Stimulated activated naive B cell treated with anti-CD40 and anti-IgM and Interleukin-4, amounts not matched to agents 10 μg/mL and 1 μg/mL and 100 μg/mL, for 72 hours (primary cell): Measurements from ENCODE around the gene SHISAL1.

Source experiments
- ATAC-seq, 2 donors: fragments of 150-1000 bp; cut with Tn5 transposase; replicated peaks; 2 replicates each; pipeline ENCODE4 v1.10.0; 2021; ENCODE audit warnings: moderate library complexity in 1 of 2
- DNase-seq: peaks from one replicate; pipeline ENCODE4 v3.0.0; 2021
- H3K27ac Mint-ChIP-seq: one replicate; pipeline ENCODE4 v1.8.0; 2022; ENCODE audit warnings: mild to moderate bottlenecking, mixed read lengths
- H3K27me3 Mint-ChIP-seq, 2 donors: one replicate each; pipeline ENCODE4 v1.8.0; 2022; ENCODE audit warnings: mixed read lengths in 2 of 2
- H3K36me3 Mint-ChIP-seq, 2 donors: one replicate each; pipeline ENCODE4 v1.8.0; 2022; ENCODE audit warnings: mixed read lengths in 2 of 2, mild to moderate bottlenecking in 1 of 2
- H3K4me1 Mint-ChIP-seq, 2 donors: one replicate each; pipeline ENCODE4 v1.8.0; 2022; ENCODE audit warnings: mixed read lengths in 2 of 2, mild to moderate bottlenecking in 1 of 2
- H3K4me3 Mint-ChIP-seq, 2 donors: one replicate each; pipeline ENCODE4 v1.8.0; 2022; ENCODE audit warnings: mild to moderate bottlenecking in 2 of 2, mixed read lengths in 2 of 2, moderate library complexity in 1 of 2
- H3K9me3 Mint-ChIP-seq, 2 donors: one replicate each; pipeline ENCODE4 v1.8.0; 2022; ENCODE audit warnings: mixed read lengths in 2 of 2, mild to moderate bottlenecking in 1 of 2

The SHISAL1 gene

DNA sequence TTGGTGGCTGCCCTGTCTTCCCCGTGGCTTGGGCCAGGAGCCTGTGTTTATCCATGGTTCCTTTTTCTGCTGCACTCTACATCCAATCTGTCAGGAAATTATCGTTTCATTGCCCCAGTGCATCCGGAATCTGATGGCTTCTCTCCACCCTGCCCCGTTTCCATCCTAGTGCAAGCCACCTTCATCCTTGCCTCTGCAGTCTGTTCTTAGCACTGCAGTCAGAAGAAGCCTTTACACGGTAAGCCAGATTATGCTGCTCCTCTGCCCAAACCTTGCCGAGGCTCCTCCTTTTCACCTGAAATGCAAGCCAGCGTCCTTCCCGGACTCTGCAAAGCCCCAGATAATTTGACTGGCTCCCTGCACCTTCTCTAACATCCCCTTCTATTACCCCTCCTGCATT lies 86.9 kb downstream of the SHISAL1 start:
- Mint-ChIP-seq H3K9me3 (peaks cover 0 to 15% of the 10 kb centered on the region in 2 donors), H3K4me3 (no peak overlapping the region), H3K27ac (no peak overlapping the region), H3K4me1 (peaks cover 0 to 4% of the 10 kb centered on the region in 2 donors), H3K36me3 (no peaks in the 10 kb centered on the region), H3K27me3 (peaks cover 40 to 55% of the 10 kb centered on the region in 2 donors)
- DNase-seq (no peak), ATAC-seq (no peak)

DNA sequence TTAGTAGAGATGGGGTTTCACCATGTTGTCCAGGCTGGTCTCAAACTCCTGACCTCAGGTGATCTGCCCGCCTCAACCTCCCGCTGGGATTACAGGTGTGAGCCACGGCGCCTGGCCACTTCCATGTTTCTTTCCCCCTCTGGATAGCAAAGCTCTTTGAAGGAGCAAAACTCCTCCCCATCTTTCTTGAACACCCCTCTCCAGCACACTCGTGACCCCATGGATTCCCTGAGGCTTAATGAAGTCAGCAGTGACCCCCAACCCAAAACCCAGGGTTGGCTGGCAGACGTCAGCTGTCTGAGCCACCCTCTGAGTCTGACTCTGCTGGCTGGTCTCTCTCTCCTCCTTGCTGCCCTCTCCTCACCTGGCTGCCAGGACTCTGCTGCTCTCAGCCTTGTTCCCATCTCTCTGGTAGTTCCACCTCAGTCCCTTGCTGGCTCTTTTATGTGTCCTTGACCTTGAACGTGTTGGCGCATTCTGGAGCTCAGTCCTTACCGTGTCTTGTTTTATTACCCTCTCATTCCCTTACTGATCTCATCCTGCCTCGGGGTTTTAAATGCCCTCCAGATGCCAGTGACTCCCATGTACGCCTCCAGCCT lies 87.6 kb downstream of the SHISAL1 start:
- DNase-seq (no peak), ATAC-seq (no peak)
- H3K27ac Mint-ChIP-seq, result no peak overlapping the region
- peaks cover 0 to 15% of the 10 kb centered on the region in 2 donors for H3K9me3 Mint-ChIP-seq
- H3K36me3 Mint-ChIP-seq, result no peaks in the 10 kb centered on the region
- H3K27me3 Mint-ChIP-seq, result peaks cover 40 to 55% of the 10 kb centered on the region in 2 donors
- H3K4me3 Mint-ChIP-seq, result no peak overlapping the region
- peaks cover 0 to 4% of the 10 kb centered on the region in 2 donors for H3K4me1 Mint-ChIP-seq

- peaks cover 0 to 4% of the 10 kb centered on the region in 2 donors for H3K4me1 Mint-ChIP-seq
- ATAC-seq, result no peak
- H3K27me3 Mint-ChIP-seq, result peaks cover 40 to 56% of the 10 kb centered on the region in 2 donors
- DNase-seq, result no peak
- H3K27ac Mint-ChIP-seq, result no peak overlapping the region
- H3K36me3 Mint-ChIP-seq, result no peaks in the 10 kb centered on the region
- H3K4me3 Mint-ChIP-seq, result no peak overlapping the region
- H3K9me3 Mint-ChIP-seq, result peaks cover 0 to 9% of the 10 kb centered on the region in 2 donors
Measured at GRCh38 chr22:44224166-44224565, 88.6 kb downstream of the SHISAL1 start.

DNA sequence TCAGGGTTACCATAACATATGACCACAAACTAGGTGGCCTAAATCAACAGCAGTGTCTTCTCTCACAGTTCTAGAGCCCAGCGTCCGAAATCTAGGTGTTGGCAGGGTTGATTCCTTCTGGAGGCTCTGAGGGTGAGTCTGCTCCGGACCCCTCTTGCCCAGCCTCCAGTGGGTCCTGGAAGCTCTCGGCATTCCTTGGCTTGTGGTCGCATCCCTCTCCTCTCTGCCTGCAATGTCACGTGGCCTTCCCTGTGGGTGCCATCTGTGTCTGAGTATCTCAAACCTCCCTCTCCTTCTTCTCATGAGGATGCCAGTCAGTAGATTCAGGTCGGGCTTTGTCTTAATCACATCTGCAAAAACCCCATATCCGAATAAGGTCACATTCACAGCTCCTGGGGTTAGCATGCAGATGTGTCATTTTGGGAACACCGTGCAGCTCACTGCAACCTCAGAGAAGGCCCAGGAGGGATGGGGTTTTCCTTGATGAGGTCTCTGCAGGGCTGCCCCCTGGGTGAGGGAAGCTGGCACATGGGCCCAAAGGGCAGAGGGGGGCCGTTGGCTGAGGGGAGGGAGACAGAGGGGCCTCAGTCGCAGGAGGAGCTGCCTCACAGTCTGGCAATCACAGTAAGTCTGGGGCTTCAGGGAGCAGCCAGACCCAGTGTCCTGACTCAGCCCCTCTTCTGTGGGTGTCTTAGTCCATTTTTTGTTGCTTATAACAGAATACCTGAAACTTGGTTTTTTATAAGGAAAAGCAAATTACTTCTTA lies 90.9 kb downstream of the SHISAL1 start:
- no peak for DNase-seq
- Mint-ChIP-seq H3K27ac (no peak overlapping the region), H3K4me3 (no peak overlapping the region), H3K27me3 (peaks cover 36 to 41% of the 10 kb centered on the region in 2 donors), H3K9me3 (peaks cover 0 to 3% of the 10 kb centered on the region in 2 donors), H3K4me1 (peaks cover 0 to 4% of the 10 kb centered on the region in 2 donors), H3K36me3 (no peaks in the 10 kb centered on the region)
- no peak for ATAC-seq

- H3K27ac Mint-ChIP-seq, result no peak overlapping the region
- no peaks in the 10 kb centered on the region for H3K9me3 Mint-ChIP-seq
- peaks cover 32 to 33% of the 10 kb centered on the region in 2 donors for H3K27me3 Mint-ChIP-seq
- peaks cover 0 to 4% of the 10 kb centered on the region in 2 donors for H3K4me1 Mint-ChIP-seq
- H3K36me3 Mint-ChIP-seq, result no peaks in the 10 kb centered on the region
- no peak overlapping the region for H3K4me3 Mint-ChIP-seq
- DNase-seq (no peak), ATAC-seq (no peak)
Measured at GRCh38 chr22:44220727-44221680, 91.7 kb downstream of the SHISAL1 start.

GRCh38 chr22:44219101-44219870 lies 93.5 kb downstream of the SHISAL1 start:
- H3K27me3 Mint-ChIP-seq, result peaks cover 19 to 20% of the 10 kb centered on the region in 2 donors
- ATAC-seq, result no peak
- no peak for DNase-seq

DNA sequence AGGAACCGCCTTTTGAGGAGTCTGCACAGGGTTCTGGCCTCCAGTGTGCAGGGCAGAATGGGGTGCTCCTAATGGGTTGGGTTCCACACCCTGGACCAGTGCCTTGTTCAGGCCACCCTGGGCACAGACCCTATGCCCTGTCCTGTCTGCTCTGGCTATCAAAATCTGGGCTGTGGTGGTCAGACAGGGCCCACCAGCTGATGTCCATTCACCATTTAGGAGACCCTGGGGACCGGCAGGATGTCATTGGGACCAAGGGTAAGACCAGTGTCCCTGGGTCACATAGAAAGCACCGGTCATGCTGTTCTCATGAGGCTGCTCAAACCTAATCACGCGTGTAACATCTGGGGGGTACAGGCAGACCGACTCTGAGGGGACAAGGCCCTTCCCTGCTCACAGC lies 94.7 kb downstream of the SHISAL1 start:
- ATAC-seq (no peak), DNase-seq (no peak)
- peaks cover 0 to 4% of the 10 kb centered on the region in 2 donors for H3K4me1 Mint-ChIP-seq
- H3K4me3 Mint-ChIP-seq, result no peak overlapping the region
- no peak overlapping the region for H3K27ac Mint-ChIP-seq
- no peaks in the 10 kb centered on the region for H3K9me3 Mint-ChIP-seq
- peaks cover 9 to 14% of the 10 kb centered on the region in 2 donors for H3K27me3 Mint-ChIP-seq
- no peaks in the 10 kb centered on the region for H3K36me3 Mint-ChIP-seq

More at GRCh38 chr22:44219101-44219870, 93.5 kb downstream of the SHISAL1 start:
- Mint-ChIP-seq H3K27ac (no peak overlapping the region), H3K4me1 (peaks cover 0 to 4% of the 10 kb centered on the region in 2 donors), H3K4me3 (no peak overlapping the region), H3K36me3 (no peaks in the 10 kb centered on the region), H3K9me3 (no peaks in the 10 kb centered on the region)

- Mint-ChIP-seq H3K36me3 (no peaks in the 10 kb centered on the region), H3K27ac (no peak overlapping the region), H3K9me3 (no peaks in the 10 kb centered on the region), H3K27me3 (peaks cover 8 to 9% of the 10 kb centered on the region in 2 donors), H3K4me3 (no peak overlapping the region), H3K4me1 (peaks cover 0 to 4% of the 10 kb centered on the region in 2 donors)
- no peak for ATAC-seq
- no peak for DNase-seq
Measured at GRCh38 chr22:44217346-44217745, 95.4 kb downstream of the SHISAL1 start.

DNA sequence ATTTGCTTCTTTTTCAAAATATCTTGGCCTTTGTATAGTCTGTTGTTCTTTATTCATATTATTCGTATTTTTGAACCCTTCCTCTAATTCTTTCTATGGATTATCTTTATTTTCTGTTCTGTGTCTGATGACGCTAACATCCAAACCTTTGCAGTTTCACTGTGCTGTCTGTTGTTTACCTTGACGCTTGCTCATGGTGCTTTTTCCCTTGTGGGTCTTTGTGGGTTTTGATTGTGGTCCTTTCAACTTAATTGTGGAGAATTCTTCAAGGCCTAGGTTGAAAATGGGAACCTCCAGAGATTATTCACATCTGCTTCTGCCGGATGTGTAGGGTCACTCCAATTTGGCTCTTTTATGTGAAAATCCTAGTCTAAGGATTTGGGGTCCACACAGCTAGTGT lies 97.5 kb downstream of the SHISAL1 start:
- no peak overlapping the region for H3K4me3 Mint-ChIP-seq
- H3K9me3 Mint-ChIP-seq, result no peaks in the 10 kb centered on the region
- peaks cover 0 to 8% of the 10 kb centered on the region in 2 donors for H3K27me3 Mint-ChIP-seq
- DNase-seq (no peak), ATAC-seq (no peak)
- peaks cover 4 to 7% of the 10 kb centered on the region in 2 donors for H3K4me1 Mint-ChIP-seq
- no peak overlapping the region for H3K27ac Mint-ChIP-seq
- peaks cover 4 to 8% of the 10 kb centered on the region in 2 donors for H3K36me3 Mint-ChIP-seq

- H3K36me3 Mint-ChIP-seq, result peaks cover 9 to 13% of the 10 kb centered on the region in 2 donors
- peaks cover 4 to 8% of the 10 kb centered on the region in 2 donors for H3K4me1 Mint-ChIP-seq
- H3K4me3 Mint-ChIP-seq, result no peak overlapping the region
- no peak overlapping the region for H3K27ac Mint-ChIP-seq
- peaks cover 3 to 5% of the 10 kb centered on the region in 2 donors for H3K9me3 Mint-ChIP-seq
- peaks cover 0 to 6% of the 10 kb centered on the region in 2 donors for H3K27me3 Mint-ChIP-seq
- DNase-seq, result no peak
- ATAC-seq, result no peak
Measured at GRCh38 chr22:44214764-44215163, 98.0 kb downstream of the SHISAL1 start.

- Mint-ChIP-seq H3K4me1 (peaks cover 6 to 14% of the 10 kb centered on the region in 2 donors), H3K4me3 (no peak overlapping the region), H3K27me3 (peaks cover 0 to under 1% of the 10 kb centered on the region in 2 donors), H3K36me3 (peaks cover 11 to 17% of the 10 kb centered on the region in 2 donors), H3K27ac (no peak overlapping the region), H3K9me3 (peaks cover 6 to 9% of the 10 kb centered on the region in 2 donors)
- ATAC-seq (no peak), DNase-seq (no peak)
Measured at GRCh38 chr22:44214187-44214586, 98.6 kb downstream of the SHISAL1 start.

- DNase-seq (no peak), ATAC-seq (no peak)
- Mint-ChIP-seq H3K4me1 (peaks cover 10 to 20% of the 10 kb centered on the region in 2 donors), H3K27me3 (no peaks in the 10 kb centered on the region), H3K9me3 (peaks cover 6 to 9% of the 10 kb centered on the region in 2 donors), H3K27ac (no peak overlapping the region), H3K4me3 (no peak overlapping the region), H3K36me3 (peaks cover 11 to 17% of the 10 kb centered on the region in 2 donors)
Measured at GRCh38 chr22:44213489-44214043, 99.2 kb downstream of the SHISAL1 start.

DNA sequence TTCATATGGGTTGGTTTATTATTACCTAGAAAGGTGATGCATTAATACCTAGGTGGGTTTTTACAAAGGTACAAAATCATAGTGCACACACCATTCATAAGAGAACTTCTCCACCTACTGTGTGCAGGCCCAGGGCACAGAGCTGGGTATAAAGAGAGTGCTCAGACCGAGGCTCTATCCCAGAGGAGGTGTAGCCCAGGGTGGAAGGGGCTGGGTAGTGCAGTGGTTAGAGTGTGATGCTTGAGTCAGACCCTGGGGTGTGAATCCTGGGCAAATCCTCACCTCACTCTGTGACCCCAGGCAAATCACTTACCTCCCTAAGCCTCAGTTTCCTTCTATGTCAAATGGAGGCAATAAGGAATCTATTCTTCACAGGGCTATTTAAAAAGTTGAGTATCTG lies 99.8 kb downstream of the SHISAL1 start:
- Mint-ChIP-seq H3K27ac (no peak overlapping the region), H3K4me1 (peaks cover 16 to 26% of the 10 kb centered on the region in 2 donors), H3K9me3 (peaks cover 6 to 9% of the 10 kb centered on the region in 2 donors), H3K36me3 (peaks cover 14 to 21% of the 10 kb centered on the region in 2 donors), H3K4me3 (no peak overlapping the region), H3K27me3 (no peaks in the 10 kb centered on the region)
- DNase-seq (no peak), ATAC-seq (no peak)
